Endothelial cell of umbilical vein (primary cell): Measurements from ENCODE around the gene BCL10. TPM values are rescaled to one million over a fixed set of nuclear protein-coding genes. Genes with fewer than 3 reads are reported as not detected.
A peak's percentile ranks its signal among the peaks of the same experiment; 100 is the strongest.

Experiments
- BruUV-seq: library from RNA; stranded (reverse); fragments of 400-500 nt; replicated peaks from 2 replicates; lab custom pipeline; 2021; lab: Mats Ljungman, UMichigan
- CTCF ChIA-PET: fragments of 300-600, 350-600 bp; sonication (Branson Sonifier 250); formaldehyde crosslinking; loops from one replicate; lab custom pipeline; 2021; ENCODE audit warnings: antibody characterized with exemption, inconsistent platforms; lab: Charles Lee
- POLR2A ChIA-PET: fragments of 300-600, 350-600 bp; sonication (Branson Sonifier 250); formaldehyde crosslinking; loops from one replicate; lab custom pipeline; 2021; ENCODE audit warnings: antibody characterized with exemption, inconsistent platforms; lab: Charles Lee
- DNase-seq: peaks from one replicate; pipeline ENCODE4 v3.0.0-alpha.2; 2011; ENCODE audit warnings: low read depth, low spot score
- FAIRE-seq: peaks from 2 replicates; lab custom pipeline; 2011; peaks lifted over from hg19 to GRCh38; lab: Jason Lieb, UNC
- H2AFZ ChIP-seq: 2 replicates; pipeline ENCODE4 v1.6.0; 2012; ENCODE audit warnings: low read depth, low read length, control low read depth, inconsistent platforms
- H3K27ac ChIP-seq: 2 replicates; pipeline ENCODE4 v1.5.1; 2011; ENCODE audit warnings: low read depth, mild to moderate bottlenecking, control low read depth, low read length, moderate library complexity; ENCODE audit not compliant: insufficient read depth
- H3K27me3 ChIP-seq, 2 experiments: 2 replicates each; pipeline versions ENCODE4 v1.6.0 to v1.6.1; 2011; ENCODE audit warnings: low read length in 2 of 2, mixed read lengths in 1 of 2; ENCODE audit not compliant: control insufficient read depth in 2 of 2, insufficient read depth in 2 of 2
- H3K36me3 ChIP-seq, 2 experiments: 2 replicates in 1 of 2; 3 replicates in 1 of 2; pipeline ENCODE4 v1.5.1; 2011; ENCODE audit warnings: low read length in 2 of 2, mild to moderate bottlenecking in 1 of 2, moderate library complexity in 1 of 2; ENCODE audit not compliant: control insufficient read depth in 2 of 2, insufficient read depth in 2 of 2; ENCODE audit errors: extremely low read depth in 1 of 2
- H3K4me1 ChIP-seq: 3 replicates; pipeline ENCODE4 v1.5.1; 2011; ENCODE audit warnings: mild to moderate bottlenecking, low read length; ENCODE audit not compliant: control insufficient read depth, insufficient read depth; ENCODE audit errors: extremely low read depth
- H3K4me2 ChIP-seq: 2 replicates; pipeline ENCODE4 v1.6.1; 2011; ENCODE audit warnings: low read length, control low read depth, mixed read lengths; ENCODE audit not compliant: insufficient read depth
- H3K4me3 ChIP-seq, 3 experiments: fragments of 200-600 bp in 1 of 3; sonication (generic), shearing (Covaris generic) in 1 of 3; replicated peaks in 1 of 3; 2 replicates each; pipeline ENCODE4 v1.5.1; 2011 to 2016; ENCODE audit warnings: control low read depth in 3 of 3, low read length in 3 of 3, mild to moderate bottlenecking in 2 of 3, inconsistent platforms in 1 of 3, low read depth in 1 of 3, moderate library complexity in 1 of 3; ENCODE audit not compliant: insufficient read depth in 1 of 3
- H3K79me2 ChIP-seq: 2 replicates; pipeline ENCODE4 v1.6.0; 2012; ENCODE audit warnings: low read length, inconsistent platforms; ENCODE audit not compliant: control insufficient read depth, insufficient read depth
- H3K9ac ChIP-seq: replicated peaks from 2 replicates; pipeline ENCODE3; 2011; ENCODE audit warnings: low read length, control low read depth; ENCODE audit not compliant: insufficient read depth; ENCODE audit errors: extremely low read depth
- H3K9me1 ChIP-seq: replicated peaks from 3 replicates; pipeline ENCODE4 v1.6.0; 2011; ENCODE audit warnings: mild to moderate bottlenecking, low read length; ENCODE audit not compliant: control insufficient read depth, insufficient read depth; ENCODE audit errors: extremely low read depth
- H3K9me3 ChIP-seq: replicated peaks from 2 replicates; pipeline ENCODE4 v1.5.1; 2012; ENCODE audit warnings: low read length, inconsistent platforms; ENCODE audit not compliant: control insufficient read depth, insufficient read depth
- H4K20me1 ChIP-seq: replicated peaks from 2 replicates; pipeline ENCODE3; 2011; ENCODE audit warnings: mild to moderate bottlenecking, low read length; ENCODE audit not compliant: control insufficient read depth, insufficient read depth; ENCODE audit errors: extremely low read depth
- EZH2 ChIP-seq: IDR thresholded peaks from 2 replicates; pipeline ENCODE4 v1.6.1; 2012; ENCODE audit warnings: borderline replicate concordance, low read depth, mild to moderate bottlenecking, moderate library complexity, low read length, inconsistent platforms; ENCODE audit not compliant: severe bottlenecking
- FOS ChIP-seq: IDR thresholded peaks from 2 replicates; pipeline ENCODE4 v1.6.1; 2011; ENCODE audit warnings: mild to moderate bottlenecking, low read length, moderate library complexity, borderline replicate concordance; ENCODE audit not compliant: insufficient read depth
- GATA2 ChIP-seq: IDR thresholded peaks from 2 replicates; pipeline ENCODE4 v1.7.0; 2011; ENCODE audit warnings: low read depth, mild to moderate bottlenecking, moderate library complexity, mixed read lengths, low read length; ENCODE audit not compliant: insufficient read length, insufficient read depth
- JUN ChIP-seq: IDR thresholded peaks from 2 replicates; pipeline ENCODE4 v1.6.1; 2011; ENCODE audit warnings: borderline replicate concordance, low read depth; ENCODE audit not compliant: insufficient read length, insufficient read depth
- MYC ChIP-seq: IDR thresholded peaks from one replicate; pipeline ENCODE4 v1.6.1; 2011; ENCODE audit warnings: mild to moderate bottlenecking, low read depth, low read length
- POLR2A ChIP-seq: IDR thresholded peaks from 2 replicates; pipeline ENCODE4 v1.6.1; 2012; ENCODE audit warnings: low read depth, mild to moderate bottlenecking, control low read depth, low read length
- POLR2AphosphoS5 ChIP-seq: IDR thresholded peaks from 2 replicates; pipeline ENCODE4 v1.6.1; 2012; ENCODE audit warnings: low read depth, mild to moderate bottlenecking, control low read depth, low read length, moderate library complexity; ENCODE audit not compliant: insufficient read depth
- dilution Hi-C: fragments of 300-500 bp; cut with MboI; formaldehyde crosslinking; loops from one replicate; pipeline ENCODE4 v1.15.0; 2019; ENCODE audit warnings: low sequenced_read_pairs; ENCODE audit not compliant: extremely low pct_ligation_motif_present
- intact Hi-C: fragments of 100-400 bp; cut with micrococcal nuclease; formaldehyde crosslinking; loops from one replicate; pipeline ENCODE4 v1.10.0; 2022
- polyA plus RNA-seq, 4 experiments: library from polyadenylated mRNA; depleted of rRNA in 3 of 4; stranded (reverse) in 3 of 4; unstranded in 1 of 4; fragments of >200 nt; gene quantifications; 2 replicates each; pipeline versions ENCODE4 v1.2.1 to v1.2.3, GENCODE V29; 2011 to 2012; ENCODE audit warnings: missing spikeins in 1 of 4
- total RNA-seq: library from RNA; stranded (reverse); gene quantifications from 2 replicates; pipeline ENCODE4 v1.2.3, GENCODE V29; 2021
- TF ChIP-seq, protein P1 (sequence below): IDR thresholded peaks from 2 replicates; pipeline ENCODE4 v1.6.1; 2011; ENCODE audit not compliant: insufficient read depth, insufficient read length
- TF ChIP-seq, protein P2 (sequence below), 2 donors: IDR thresholded peaks; 1 replicate in 1 of 2; 2 replicates in 1 of 2; pipeline ENCODE4 v1.5.1; 2011; ENCODE audit warnings: low read length in 2 of 2, mild to moderate bottlenecking in 2 of 2, moderate library complexity in 2 of 2, control low read depth in 1 of 2, inconsistent platforms in 1 of 2, low read depth in 1 of 2; ENCODE audit not compliant: insufficient read depth in 1 of 2; ENCODE audit errors: extremely low read depth in 1 of 2

Gene BCL10
- total and polyA plus RNA-seq, 2 donors (not counting 3 experiments of a cell fraction or from before 2014, with no cell fraction given) = 16.1 to 78.6 TPM

DNA sequence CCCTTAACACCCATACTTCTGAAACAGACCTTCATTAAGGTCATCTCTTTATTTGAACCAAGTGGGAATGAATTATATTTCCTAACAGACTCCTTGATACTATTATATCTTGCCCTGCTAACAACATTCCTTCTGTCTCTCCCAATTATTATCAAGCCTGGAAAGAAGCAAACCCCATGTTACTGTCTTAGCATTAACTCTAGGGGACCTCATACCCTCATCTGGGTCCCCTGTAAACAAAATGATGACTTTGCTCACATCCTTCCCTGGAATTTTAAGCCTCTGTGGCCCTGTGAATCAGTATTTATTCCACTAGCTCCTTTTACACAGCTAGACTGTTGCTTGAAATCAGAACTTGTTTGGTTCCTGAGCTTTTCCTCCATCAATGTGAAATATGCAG is 38.3 kb upstream of the BCL10 start:
- Histone ChIP-seq H3K79me2 (peaks cover 14% of the 10 kb centered on the region), H3K27ac (peak overlapping the region; percentile 93), H3K4me2 (no peak overlapping the region), H3K4me3 (no peak overlapping the region), H3K36me3 (no peaks in the 10 kb centered on the region), H3K27me3 (no peaks in the 10 kb centered on the region), H2AFZ (no peak overlapping the region), H3K9me3 (no peaks in the 10 kb centered on the region), H4K20me1 (no peaks in the 10 kb centered on the region), H3K4me1 (peaks cover 67% of the 10 kb centered on the region), H3K9me1 (no peaks in the 10 kb centered on the region), H3K9ac (peak overlapping the region; percentile 62)
- no TSS peak for BruUV-seq
- dilution Hi-C loops = loop anchor here (25.0 kb wide), 1 partner anchor 373 kb away; no protein-coding TSS in a partner anchor
- CTCF ChIA-PET = interaction anchor here (1.1 to 2.3 kb wide), 6 partner anchors 16 to 378 kb away, joined by 3 to 10 read pairs (median 4); no protein-coding TSS in a partner anchor
- DNase-seq (no peak), FAIRE-seq (no peak)
- POLR2A ChIA-PET = interaction anchor here (1.0 to 1.8 kb wide), 4 partner anchors 10 to 269 kb away, joined by 4 to 7 read pairs (median 6); no protein-coding TSS in a partner anchor
- TF ChIP-seq POLR2A (no peak), MYC (no peak), JUN (no peak), POLR2AphosphoS5 (no peak), EZH2 (no peak), FOS (no peak), GATA2 (no peak)
- TF ChIP-seq, protein P1, sequence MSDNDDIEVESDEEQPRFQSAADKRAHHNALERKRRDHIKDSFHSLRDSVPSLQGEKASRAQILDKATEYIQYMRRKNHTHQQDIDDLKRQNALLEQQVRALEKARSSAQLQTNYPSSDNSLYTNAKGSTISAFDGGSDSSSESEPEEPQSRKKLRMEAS = no peak
- TF ChIP-seq, protein P2, sequence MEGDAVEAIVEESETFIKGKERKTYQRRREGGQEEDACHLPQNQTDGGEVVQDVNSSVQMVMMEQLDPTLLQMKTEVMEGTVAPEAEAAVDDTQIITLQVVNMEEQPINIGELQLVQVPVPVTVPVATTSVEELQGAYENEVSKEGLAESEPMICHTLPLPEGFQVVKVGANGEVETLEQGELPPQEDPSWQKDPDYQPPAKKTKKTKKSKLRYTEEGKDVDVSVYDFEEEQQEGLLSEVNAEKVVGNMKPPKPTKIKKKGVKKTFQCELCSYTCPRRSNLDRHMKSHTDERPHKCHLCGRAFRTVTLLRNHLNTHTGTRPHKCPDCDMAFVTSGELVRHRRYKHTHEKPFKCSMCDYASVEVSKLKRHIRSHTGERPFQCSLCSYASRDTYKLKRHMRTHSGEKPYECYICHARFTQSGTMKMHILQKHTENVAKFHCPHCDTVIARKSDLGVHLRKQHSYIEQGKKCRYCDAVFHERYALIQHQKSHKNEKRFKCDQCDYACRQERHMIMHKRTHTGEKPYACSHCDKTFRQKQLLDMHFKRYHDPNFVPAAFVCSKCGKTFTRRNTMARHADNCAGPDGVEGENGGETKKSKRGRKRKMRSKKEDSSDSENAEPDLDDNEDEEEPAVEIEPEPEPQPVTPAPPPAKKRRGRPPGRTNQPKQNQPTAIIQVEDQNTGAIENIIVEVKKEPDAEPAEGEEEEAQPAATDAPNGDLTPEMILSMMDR (IDR thresholded peaks at IDR 0.05; ENCODE audit: extremely low read depth in 1 of 2, insufficient read depth in 1 of 2, low read depth in 1 of 2, low read length in 2 of 2) = no peak
- intact Hi-C loops = loop anchor here (1.0 kb wide), 5 partner anchors 15 to 264 kb away; no protein-coding TSS in a partner anchor
